SIG-M5 treated with dmso at 0.1 percent for 504 hours (cell line): ENCODE data around the gene ZNF514.
"Not testable (repeated sequence)": the region's sequence is repeated elsewhere in the genome, so short reads cannot be mapped to it uniquely, and the experiment has no call there.

Source experiments
- DNase-seq: peaks from one replicate; lab custom pipeline; 2025; ENCODE audit not compliant: unreplicated experiment; lab: John Stamatoyannopoulos, UW

The ZNF514 gene

GRCh38 chr2:95138702-95139101 lies 20.9 kb downstream of the ZNF514 start:
- DNase-seq = no peak

- DNase-seq = no peak
Measured at GRCh38 chr2:95122197-95122551, 37.5 kb downstream of the ZNF514 start.

- peak; percentile 66 for DNase-seq
Measured at GRCh38 chr2:95121407-95122196, 38.0 kb downstream of the ZNF514 start, which contains the start of gene MRPS5. TSS of gene MRPS5 (minus strand) at chr2:95121808. CDS start at chr2:95121791, 17 bp downstream.

GRCh38 chr2:95121093-95121406 lies 38.6 kb downstream of the ZNF514 start:
- peak; percentile 58 for DNase-seq

GRCh38 chr2:95115418-95115817 lies 44.2 kb downstream of the ZNF514 start:
- DNase-seq = peak; percentile 36

- peak; percentile 45 for DNase-seq
Measured at GRCh38 chr2:95113464-95113863, 46.2 kb downstream of the ZNF514 start.

GRCh38 chr2:95110395-95110794 lies 49.3 kb downstream of the ZNF514 start:
- DNase-seq = no peak

- no peak for DNase-seq
Measured at GRCh38 chr2:95109260-95109659, 50.4 kb downstream of the ZNF514 start.

GRCh38 chr2:95106081-95106480 lies 53.6 kb downstream of the ZNF514 start:
- no peak for DNase-seq

- DNase-seq = no peak
Measured at GRCh38 chr2:95104606-95105005, 55.0 kb downstream of the ZNF514 start.

- no peak for DNase-seq
Measured at GRCh38 chr2:95099910-95100309, 59.7 kb downstream of the ZNF514 start.

- DNase-seq = not testable (repeated sequence)
Measured at GRCh38 chr2:95098273-95098672, 61.4 kb downstream of the ZNF514 start.
